Measurements from ENCODE around the gene TYW1.

- TF ChIP-seq POLR2AphosphoS5 (IDR thresholded peaks at IDR 0.05; ENCODE audit: low read depth, low read length) (no peak), TAF1 (IDR thresholded peaks at IDR 0.05; ENCODE audit: borderline replicate concordance, insufficient read depth, low read length) (no peak), REST (IDR thresholded peaks at IDR 0.05; ENCODE audit: insufficient read depth in 1 of 2, low read depth in 2 of 2, low read length in 2 of 2) (no peak)
Observed at GRCh38 chr7:66967029-66967428, 29.6 kb upstream of the TYW1 start.
